Hepatocyte (in vitro differentiated cells): ENCODE results near the gene RASA3. TPM values are rescaled to one million over a fixed set of nuclear protein-coding genes. Genes with fewer than 3 reads are reported as not detected.
A peak's percentile ranks its signal among the peaks of the same experiment; 100 is the strongest.

Experiments used
- DNase-seq: peaks from one replicate; pipeline ENCODE4 v3.0.0-alpha.2; 2016; ENCODE audit warnings: low spot score
- H2AFZ ChIP-seq: fragments of 200-600 bp; sonication (generic); 2 replicates; pipeline ENCODE4 v1.6.0; 2016; ENCODE audit warnings: antibody characterized with exemption, mild to moderate bottlenecking
- H3K27ac ChIP-seq: fragments of 200-600 bp; sonication (generic); 2 replicates; pipeline ENCODE4 v1.5.1; 2016; ENCODE audit warnings: mild to moderate bottlenecking
- H3K27me3 ChIP-seq: fragments of 200-600 bp; sonication (generic); 2 replicates; pipeline ENCODE4 v1.6.1; 2016
- H3K36me3 ChIP-seq: fragments of 200-600 bp; sonication (generic); replicated peaks from 2 replicates; pipeline ENCODE4 v1.5.1; 2016; ENCODE audit warnings: low read depth; ENCODE audit not compliant: insufficient read depth
- H3K4me1 ChIP-seq: fragments of 200-600 bp; sonication (generic); 2 replicates; pipeline ENCODE4 v1.5.1; 2016; ENCODE audit warnings: mild to moderate bottlenecking, moderate library complexity; ENCODE audit not compliant: insufficient read depth
- H3K4me2 ChIP-seq: fragments of 200-600 bp; sonication (generic); 2 replicates; pipeline ENCODE4 v1.6.0; 2016
- H3K4me3 ChIP-seq: fragments of 200-600 bp; sonication (generic); 2 replicates; pipeline ENCODE4 v1.5.1; 2016; ENCODE audit warnings: mild to moderate bottlenecking
- H3K79me2 ChIP-seq: fragments of 200-600 bp; sonication (generic); 2 replicates; pipeline ENCODE4 v1.6.0; 2017; ENCODE audit warnings: mild to moderate bottlenecking
- H3K9me2 ChIP-seq: fragments of 200-600 bp; sonication (generic); replicated peaks from 2 replicates; pipeline ENCODE4 v1.6.0; 2017; ENCODE audit warnings: mild to moderate bottlenecking; ENCODE audit not compliant: insufficient read depth
- H3K9me3 ChIP-seq: fragments of 200-600 bp; sonication (generic); 2 replicates; pipeline ENCODE4 v1.5.1; 2016; ENCODE audit warnings: low read depth, mild to moderate bottlenecking
- H4K20me1 ChIP-seq: fragments of 200-600 bp; sonication (generic); 2 replicates; pipeline ENCODE4 v1.6.0; 2016; ENCODE audit warnings: mild to moderate bottlenecking; ENCODE audit not compliant: insufficient read depth, poor library complexity, severe bottlenecking
- CTCF ChIP-seq: fragments of 200-600 bp; sonication (generic); IDR thresholded peaks from 2 replicates; pipeline ENCODE4 v1.5.1; 2016; ENCODE audit warnings: antibody characterized with exemption, mild to moderate bottlenecking; ENCODE audit not compliant: poor library complexity
- EZH2 ChIP-seq: fragments of 200-600 bp; sonication (generic); IDR thresholded peaks from 2 replicates; pipeline ENCODE4 v1.6.1; 2016; ENCODE audit warnings: antibody characterized with exemption, mild to moderate bottlenecking, borderline replicate concordance
- EZH2phosphoT487 ChIP-seq: fragments of 200-600 bp; sonication (generic); IDR thresholded peaks from one replicate; pipeline ENCODE4 v1.6.1; 2018; ENCODE audit warnings: antibody characterized with exemption, mild to moderate bottlenecking, low read depth, moderate library complexity; ENCODE audit not compliant: unreplicated experiment, severe bottlenecking
- WGBS: methylation state at CpG from one replicate; pipeline ENCODE4 v1.1.6; 2016; ENCODE audit warnings: low lambda C conversion rate; ENCODE audit errors: missing lambda C conversion rate; 5-methylcytosine and 5-hydroxymethylcytosine counted together
- polyA plus RNA-seq: library from polyadenylated mRNA; unstranded; fragments of >200 nt; fragmentation: Nextera tagmentation; extraction: Ambion mirVana; gene quantifications from 2 replicates; pipeline ENCODE4 v1.2.1, GENCODE V29; 2016
- total RNA-seq: library from RNA; depleted of rRNA; stranded (reverse); fragments of >200 nt; gene quantifications from 2 replicates; pipeline ENCODE4 v1.2.3, GENCODE V29; 2014

RASA3 gene
- total and polyA plus RNA-seq, 2 experiments from 2014 or later = 5.6 to 6.1 TPM

GRCh38 chr13:114106526-114106925 is 25.9 kb downstream of the RASA3 start:
- 94% methylated on average over 9 of the region's 9 CpGs for WGBS
- no peaks in the 10 kb centered on the region for H3K4me1 ChIP-seq

GRCh38 chr13:114105521-114106225 is 26.8 kb downstream of the RASA3 start:
- H3K79me2 ChIP-seq = peaks cover 10% of the 10 kb centered on the region
- H3K9me2 ChIP-seq = no peaks in the 10 kb centered on the region
- H3K36me3 ChIP-seq = no peaks in the 10 kb centered on the region
- H2AFZ ChIP-seq = no peak overlapping the region
- no peaks in the 10 kb centered on the region for H4K20me1 ChIP-seq
- WGBS = 64% methylated on average over 30 of the region's 30 CpGs
- DNase-seq = no peak
- peaks cover 8% of the 10 kb centered on the region for H3K4me1 ChIP-seq
- H3K27me3 ChIP-seq = no peaks in the 10 kb centered on the region
- no peak overlapping the region for H3K4me2 ChIP-seq
- no peak overlapping the region for H3K4me3 ChIP-seq
- no peak for TF ChIP-seq CTCF
- no peak for TF ChIP-seq EZH2phosphoT487
- no peak for TF ChIP-seq EZH2
- peak overlapping the region; percentile 1 for H3K27ac ChIP-seq
- H3K9me3 ChIP-seq = no peaks in the 10 kb centered on the region

More at GRCh38 chr13:114106526-114106925, 25.9 kb downstream of the RASA3 start:
- Histone ChIP-seq H3K9me3 (no peaks in the 10 kb centered on the region), H3K27me3 (no peaks in the 10 kb centered on the region), H2AFZ (no peak overlapping the region), H3K4me3 (no peak overlapping the region), H3K79me2 (peaks cover 10% of the 10 kb centered on the region), H3K9me2 (no peaks in the 10 kb centered on the region), H3K27ac (no peak overlapping the region), H3K4me2 (no peak overlapping the region), H3K36me3 (no peaks in the 10 kb centered on the region), H4K20me1 (no peaks in the 10 kb centered on the region)
- no peak for DNase-seq
- TF ChIP-seq EZH2phosphoT487 (no peak), CTCF (no peak), EZH2 (no peak)

- H4K20me1 ChIP-seq = no peaks in the 10 kb centered on the region
Measured at GRCh38 chr13:114104655-114105520, 27.5 kb downstream of the RASA3 start.

More at GRCh38 chr13:114104655-114105520, 27.5 kb downstream of the RASA3 start:
- peaks cover 7% of the 10 kb centered on the region for H3K79me2 ChIP-seq
- H3K4me1 ChIP-seq = peaks cover 16% of the 10 kb centered on the region
- H3K4me2 ChIP-seq = no peak overlapping the region
- no peaks in the 10 kb centered on the region for H3K9me2 ChIP-seq
- no peaks in the 10 kb centered on the region for H3K36me3 ChIP-seq
- H3K9me3 ChIP-seq = no peaks in the 10 kb centered on the region
- no peaks in the 10 kb centered on the region for H3K27me3 ChIP-seq
- H3K27ac ChIP-seq = peak overlapping the region; percentile 1
- TF ChIP-seq CTCF = no peak
- TF ChIP-seq EZH2 = no peak
- no peak for TF ChIP-seq EZH2phosphoT487
- no peak overlapping the region for H3K4me3 ChIP-seq
- WGBS = 93% methylated on average over 12 of the region's 24 CpGs
- no peak overlapping the region for H2AFZ ChIP-seq
- no peak for DNase-seq
